HepG2 (cell line): ENCODE results near the gene RABGAP1L. TPM values are rescaled to one million over a fixed set of nuclear protein-coding genes. Genes with fewer than 3 reads are reported as not detected.

Experiments used
- GATAD1 ChIP-seq: IDR thresholded peaks from 2 replicates; pipeline ENCODE4 v1.6.1; 2016; ENCODE audit warnings: missing genetic modification reagents, missing compliant biosample characterization
- JARID2 ChIP-seq: sonication (generic); formaldehyde crosslinking; IDR thresholded peaks from 2 replicates; pipeline ENCODE4 v1.8.1; 2023; ENCODE audit warnings: missing genetic modification reagents, inconsistent platforms; ENCODE audit not compliant: insufficient replicate concordance
- MXI1 ChIP-seq: IDR thresholded peaks from 3 replicates; pipeline ENCODE4 v1.6.1; 2012; ENCODE audit warnings: low read depth, low read length, inconsistent platforms, borderline replicate concordance
- PHB2 ChIP-seq: fragments of 450-650 bp; IDR thresholded peaks from 2 replicates; pipeline ENCODE4 v1.6.1; 2018; ENCODE audit not compliant: partially characterized antibody
- TBX2 ChIP-seq: sonication (generic); formaldehyde crosslinking; IDR thresholded peaks from 2 replicates; pipeline ENCODE4 v1.5.0; 2020; ENCODE audit warnings: missing genetic modification reagents, mild to moderate bottlenecking, borderline replicate concordance
- TEAD3 ChIP-seq: optimal IDR thresholded peaks from 2 replicates; pipeline ENCODE3; 2016; ENCODE audit warnings: borderline replicate concordance
- ZKSCAN5 ChIP-seq: sonication (generic); formaldehyde crosslinking; IDR thresholded peaks from 2 replicates; pipeline ENCODE4 v1.5.1; 2020; ENCODE audit warnings: mild to moderate bottlenecking, missing genetic modification reagents
- ZNF331 ChIP-seq: sonication (generic); formaldehyde crosslinking; IDR thresholded peaks from 2 replicates; pipeline ENCODE4 v1.4.0; 2020; ENCODE audit warnings: missing genetic modification reagents
- polyA plus RNA-seq, 8 experiments: library from polyadenylated mRNA; depleted of rRNA in 3 of 8; stranded (reverse) in 7 of 8; unstranded in 1 of 8; fragments of >200 nt; fragmentation: Illumina TruSeq in 4 of 8; extraction: Trizol in 4 of 8; gene quantifications; 2 replicates each; pipeline versions ENCODE4 v1.2.1 to v1.2.3, GENCODE V29; 2011 to 2016; ENCODE audit warnings: low read depth in 4 of 8, missing spikeins in 1 of 8, mixed read lengths in 1 of 8; ENCODE audit not compliant: insufficient read depth in 1 of 8
- total RNA-seq, 5 experiments: library from RNA; depleted of rRNA; stranded (reverse); fragments of >200 nt; fragmentation: Illumina TruSeq; extraction: Trizol; gene quantifications; 2 replicates each; pipeline ENCODE4 v1.2.3, GENCODE V29; 2016; ENCODE audit warnings: low read depth in 1 of 5
- TF ChIP-seq, protein P1 (sequence below): sonication (generic); formaldehyde crosslinking; IDR thresholded peaks from 2 replicates; pipeline ENCODE4 v1.8.0; 2022; ENCODE audit warnings: mild to moderate bottlenecking, missing genetic modification reagents
- TF ChIP-seq, protein P2 (sequence below): sonication (generic); formaldehyde crosslinking; IDR thresholded peaks from 2 replicates; pipeline ENCODE4 v1.9.0; 2021; ENCODE audit warnings: missing genetic modification reagents, borderline replicate concordance
- TF ChIP-seq, protein P3 (sequence below): sonication (generic); formaldehyde crosslinking; IDR thresholded peaks from 2 replicates; pipeline ENCODE4 v1.5.0; 2020; ENCODE audit warnings: missing genetic modification reagents, mild to moderate bottlenecking, borderline replicate concordance
- TF ChIP-seq, protein P4 (sequence below), 2 experiments: sonication (generic) in 1 of 2; formaldehyde crosslinking in 1 of 2; IDR thresholded peaks; 2 replicates each; pipeline versions ENCODE4 v1.4.0 to v1.6.1; 2018 to 2020; ENCODE audit warnings: missing genetic modification reagents in 2 of 2, borderline replicate concordance in 1 of 2, low read depth in 1 of 2, mild to moderate bottlenecking in 1 of 2, missing biosample characterization in 1 of 2
- TF ChIP-seq, protein P5 (sequence below): sonication (generic); formaldehyde crosslinking; IDR thresholded peaks from 2 replicates; pipeline ENCODE4 v1.4.0; 2020; ENCODE audit warnings: missing genetic modification reagents, borderline replicate concordance
- TF ChIP-seq, protein P6 (sequence below): IDR thresholded peaks from 2 replicates; pipeline ENCODE4 v1.6.1; 2016; ENCODE audit warnings: control low read depth
- TF ChIP-seq, protein P7 (sequence below): sonication (generic); formaldehyde crosslinking; IDR thresholded peaks from 2 replicates; pipeline ENCODE4 v1.5.0; 2020; ENCODE audit warnings: missing genetic modification reagents

RABGAP1L gene
- total and polyA plus RNA-seq, 2 of the 13 experiments (the other 11 are each of a cell fraction or from before 2014, with no cell fraction given), result 7.9 to 22.6 TPM

DNA sequence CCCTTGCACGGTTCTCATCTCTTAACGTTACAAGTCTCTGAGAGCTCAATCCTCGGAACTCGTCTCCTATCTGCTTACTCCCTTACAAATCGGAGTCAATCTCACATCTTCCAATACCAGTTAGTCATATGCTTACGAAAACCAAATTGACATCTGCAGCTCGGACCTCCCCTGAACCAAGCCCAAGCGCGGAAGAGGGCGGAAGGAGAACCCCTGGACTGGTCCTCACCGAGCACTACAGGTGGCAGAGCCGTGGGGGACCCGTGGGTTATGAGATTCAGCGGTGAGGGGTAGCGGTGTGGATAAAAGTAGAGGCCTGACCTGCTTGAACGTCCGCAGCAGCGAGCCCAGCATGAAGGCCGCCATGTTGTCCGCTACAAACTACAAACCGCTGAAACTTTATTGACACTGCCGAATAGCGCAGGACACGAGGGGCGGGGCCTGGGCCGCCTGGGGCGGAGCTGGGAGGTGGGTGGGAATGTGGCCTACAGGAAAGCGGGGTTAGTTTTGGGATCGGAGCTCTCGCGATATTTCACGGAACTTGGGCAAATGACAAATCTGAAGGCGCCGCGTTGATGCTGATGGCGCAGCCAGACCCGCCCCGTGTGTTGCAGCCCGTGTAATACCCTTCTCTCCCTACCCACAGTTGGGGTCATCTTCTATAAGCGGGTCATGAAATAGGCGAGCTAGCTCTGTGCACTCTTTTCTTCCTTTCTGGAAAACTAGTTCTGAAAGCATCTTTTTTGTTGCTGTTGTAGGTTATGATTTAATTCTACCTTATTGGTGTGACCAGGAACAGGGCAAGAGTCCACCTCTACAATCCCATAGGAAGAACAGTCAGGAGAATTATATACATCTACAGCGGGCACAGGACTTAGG is 864.0 kb downstream of the RABGAP1L start, which contains the start of gene MRPS14 (continued):
- TF ChIP-seq, protein P1, sequence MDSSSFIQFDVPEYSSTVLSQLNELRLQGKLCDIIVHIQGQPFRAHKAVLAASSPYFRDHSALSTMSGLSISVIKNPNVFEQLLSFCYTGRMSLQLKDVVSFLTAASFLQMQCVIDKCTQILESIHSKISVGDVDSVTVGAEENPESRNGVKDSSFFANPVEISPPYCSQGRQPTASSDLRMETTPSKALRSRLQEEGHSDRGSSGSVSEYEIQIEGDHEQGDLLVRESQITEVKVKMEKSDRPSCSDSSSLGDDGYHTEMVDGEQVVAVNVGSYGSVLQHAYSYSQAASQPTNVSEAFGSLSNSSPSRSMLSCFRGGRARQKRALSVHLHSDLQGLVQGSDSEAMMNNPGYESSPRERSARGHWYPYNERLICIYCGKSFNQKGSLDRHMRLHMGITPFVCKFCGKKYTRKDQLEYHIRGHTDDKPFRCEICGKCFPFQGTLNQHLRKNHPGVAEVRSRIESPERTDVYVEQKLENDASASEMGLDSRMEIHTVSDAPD (CRISPR knock-in tag), result 0 out of 2 replicates have a peak, but pooled peaks have one; percentile 24
- TF ChIP-seq TBX2 (CRISPR knock-in tag) (peak; percentile 84), MXI1 (peak; percentile 69; the same call in 1 of the 3 replicates), GATAD1 (peak; percentile 95), JARID2 (no peak), TEAD3 (peak; percentile 89), PHB2 (no peak), ZKSCAN5 (CRISPR knock-in tag) (no peak), ZNF331 (CRISPR knock-in tag) (peak; percentile 88)
- TF ChIP-seq, protein P2, sequence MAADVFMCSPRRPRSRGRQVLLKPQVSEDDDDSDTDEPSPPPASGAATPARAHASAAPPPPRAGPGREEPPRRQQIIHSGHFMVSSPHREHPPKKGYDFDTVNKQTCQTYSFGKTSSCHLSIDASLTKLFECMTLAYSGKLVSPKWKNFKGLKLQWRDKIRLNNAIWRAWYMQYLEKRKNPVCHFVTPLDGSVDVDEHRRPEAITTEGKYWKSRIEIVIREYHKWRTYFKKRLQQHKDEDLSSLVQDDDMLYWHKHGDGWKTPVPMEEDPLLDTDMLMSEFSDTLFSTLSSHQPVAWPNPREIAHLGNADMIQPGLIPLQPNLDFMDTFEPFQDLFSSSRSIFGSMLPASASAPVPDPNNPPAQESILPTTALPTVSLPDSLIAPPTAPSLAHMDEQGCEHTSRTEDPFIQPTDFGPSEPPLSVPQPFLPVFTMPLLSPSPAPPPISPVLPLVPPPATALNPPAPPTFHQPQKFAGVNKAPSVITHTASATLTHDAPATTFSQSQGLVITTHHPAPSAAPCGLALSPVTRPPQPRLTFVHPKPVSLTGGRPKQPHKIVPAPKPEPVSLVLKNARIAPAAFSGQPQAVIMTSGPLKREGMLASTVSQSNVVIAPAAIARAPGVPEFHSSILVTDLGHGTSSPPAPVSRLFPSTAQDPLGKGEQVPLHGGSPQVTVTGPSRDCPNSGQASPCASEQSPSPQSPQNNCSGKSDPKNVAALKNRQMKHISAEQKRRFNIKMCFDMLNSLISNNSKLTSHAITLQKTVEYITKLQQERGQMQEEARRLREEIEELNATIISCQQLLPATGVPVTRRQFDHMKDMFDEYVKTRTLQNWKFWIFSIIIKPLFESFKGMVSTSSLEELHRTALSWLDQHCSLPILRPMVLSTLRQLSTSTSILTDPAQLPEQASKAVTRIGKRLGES, result no peak
- TF ChIP-seq, protein P3, sequence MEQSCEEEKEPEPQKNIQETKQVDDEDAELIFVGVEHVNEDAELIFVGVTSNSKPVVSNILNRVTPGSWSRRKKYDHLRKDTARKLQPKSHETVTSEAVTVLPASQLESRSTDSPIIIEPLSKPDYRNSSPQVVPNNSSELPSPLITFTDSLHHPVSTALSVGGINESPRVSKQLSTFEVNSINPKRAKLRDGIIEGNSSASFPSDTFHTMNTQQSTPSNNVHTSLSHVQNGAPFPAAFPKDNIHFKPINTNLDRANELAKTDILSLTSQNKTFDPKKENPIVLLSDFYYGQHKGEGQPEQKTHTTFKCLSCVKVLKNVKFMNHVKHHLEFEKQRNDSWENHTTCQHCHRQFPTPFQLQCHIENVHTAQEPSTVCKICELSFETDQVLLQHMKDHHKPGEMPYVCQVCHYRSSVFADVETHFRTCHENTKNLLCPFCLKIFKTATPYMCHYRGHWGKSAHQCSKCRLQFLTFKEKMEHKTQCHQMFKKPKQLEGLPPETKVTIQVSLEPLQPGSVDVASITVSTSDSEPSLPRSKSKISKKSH, result 0 out of 2 replicates have a peak, but pooled peaks have one; percentile 42
- TF ChIP-seq, protein P4, sequence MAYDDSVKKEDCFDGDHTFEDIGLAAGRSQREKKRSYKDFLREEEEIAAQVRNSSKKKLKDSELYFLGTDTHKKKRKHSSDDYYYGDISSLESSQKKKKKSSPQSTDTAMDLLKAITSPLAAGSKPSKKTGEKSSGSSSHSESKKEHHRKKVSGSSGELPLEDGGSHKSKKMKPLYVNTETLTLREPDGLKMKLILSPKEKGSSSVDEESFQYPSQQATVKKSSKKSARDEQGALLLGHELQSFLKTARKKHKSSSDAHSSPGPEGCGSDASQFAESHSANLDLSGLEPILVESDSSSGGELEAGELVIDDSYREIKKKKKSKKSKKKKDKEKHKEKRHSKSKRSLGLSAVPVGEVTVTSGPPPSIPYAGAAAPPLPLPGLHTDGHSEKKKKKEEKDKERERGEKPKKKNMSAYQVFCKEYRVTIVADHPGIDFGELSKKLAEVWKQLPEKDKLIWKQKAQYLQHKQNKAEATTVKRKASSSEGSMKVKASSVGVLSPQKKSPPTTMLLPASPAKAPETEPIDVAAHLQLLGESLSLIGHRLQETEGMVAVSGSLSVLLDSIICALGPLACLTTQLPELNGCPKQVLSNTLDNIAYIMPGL (CRISPR knock-in tag; IDR thresholded peaks at IDR 0.05; ENCODE audit: borderline replicate concordance in 1 of 2, low read depth in 1 of 2), result peak; percentile 72 to 81
- TF ChIP-seq, protein P5, sequence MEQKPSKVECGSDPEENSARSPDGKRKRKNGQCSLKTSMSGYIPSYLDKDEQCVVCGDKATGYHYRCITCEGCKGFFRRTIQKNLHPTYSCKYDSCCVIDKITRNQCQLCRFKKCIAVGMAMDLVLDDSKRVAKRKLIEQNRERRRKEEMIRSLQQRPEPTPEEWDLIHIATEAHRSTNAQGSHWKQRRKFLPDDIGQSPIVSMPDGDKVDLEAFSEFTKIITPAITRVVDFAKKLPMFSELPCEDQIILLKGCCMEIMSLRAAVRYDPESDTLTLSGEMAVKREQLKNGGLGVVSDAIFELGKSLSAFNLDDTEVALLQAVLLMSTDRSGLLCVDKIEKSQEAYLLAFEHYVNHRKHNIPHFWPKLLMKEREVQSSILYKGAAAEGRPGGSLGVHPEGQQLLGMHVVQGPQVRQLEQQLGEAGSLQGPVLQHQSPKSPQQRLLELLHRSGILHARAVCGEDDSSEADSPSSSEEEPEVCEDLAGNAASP, result no peak; the same call in 1 of the 2 replicates
- TF ChIP-seq, protein P6, sequence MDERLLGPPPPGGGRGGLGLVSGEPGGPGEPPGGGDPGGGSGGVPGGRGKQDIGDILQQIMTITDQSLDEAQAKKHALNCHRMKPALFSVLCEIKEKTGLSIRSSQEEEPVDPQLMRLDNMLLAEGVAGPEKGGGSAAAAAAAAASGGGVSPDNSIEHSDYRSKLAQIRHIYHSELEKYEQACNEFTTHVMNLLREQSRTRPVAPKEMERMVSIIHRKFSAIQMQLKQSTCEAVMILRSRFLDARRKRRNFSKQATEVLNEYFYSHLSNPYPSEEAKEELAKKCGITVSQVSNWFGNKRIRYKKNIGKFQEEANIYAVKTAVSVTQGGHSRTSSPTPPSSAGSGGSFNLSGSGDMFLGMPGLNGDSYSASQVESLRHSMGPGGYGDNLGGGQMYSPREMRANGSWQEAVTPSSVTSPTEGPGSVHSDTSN, result no peak
- TF ChIP-seq, protein P7, sequence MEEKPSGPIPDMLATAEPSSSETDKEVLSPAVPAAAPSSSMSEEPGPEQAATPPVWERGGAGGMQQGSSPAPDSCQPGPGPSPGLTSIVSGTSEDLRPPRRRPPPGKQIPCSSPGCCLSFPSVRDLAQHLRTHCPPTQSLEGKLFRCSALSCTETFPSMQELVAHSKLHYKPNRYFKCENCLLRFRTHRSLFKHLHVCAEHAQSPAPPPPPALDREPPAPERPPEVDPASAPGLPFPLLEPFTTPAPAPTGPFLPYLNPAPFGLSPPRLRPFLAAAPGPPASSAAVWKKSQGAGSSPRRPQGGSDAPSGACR, result 0 out of 2 replicates have a peak, but pooled peaks have one; percentile 64
